Astrocyte (in vitro differentiated cells and primary cell): ENCODE measurements around the gene STK32B. TPM values are rescaled to one million over a fixed set of nuclear protein-coding genes. Genes with fewer than 3 reads are reported as not detected.

ENCODE experiments used
- DNase-seq: peaks from one replicate; pipeline ENCODE4 v3.0.0-alpha.2; 2010; ENCODE audit warnings: low read depth
- FAIRE-seq: peaks from 2 replicates; lab custom pipeline; 2011; peaks lifted over from hg19 to GRCh38; lab: Jason Lieb, UNC
- H2AFZ ChIP-seq: 2 replicates; pipeline ENCODE4 v1.6.0; 2012; ENCODE audit warnings: low read depth, low read length, inconsistent platforms
- H3K27ac ChIP-seq: 2 replicates; pipeline ENCODE4 v1.5.1; 2011; ENCODE audit warnings: low read depth, low read length, inconsistent platforms
- H3K27me3 ChIP-seq: 2 replicates; pipeline ENCODE4 v1.6.0; 2011; ENCODE audit warnings: low read length, inconsistent platforms; ENCODE audit not compliant: insufficient read depth
- H3K36me3 ChIP-seq: 2 replicates; pipeline ENCODE4 v1.5.1; 2011; ENCODE audit warnings: low read length, inconsistent platforms; ENCODE audit not compliant: insufficient read depth
- H3K4me1 ChIP-seq: 2 replicates; pipeline ENCODE4 v1.5.1; 2011; ENCODE audit warnings: low read length, inconsistent platforms; ENCODE audit not compliant: insufficient read depth
- H3K4me2 ChIP-seq: 2 replicates; pipeline ENCODE4 v1.6.0; 2012; ENCODE audit warnings: low read length, inconsistent platforms
- H3K4me3 ChIP-seq: 2 replicates; pipeline ENCODE4 v1.5.1; 2011; ENCODE audit warnings: low read depth, mild to moderate bottlenecking, low read length, inconsistent platforms; ENCODE audit not compliant: insufficient read depth
- H3K79me2 ChIP-seq: 2 replicates; pipeline ENCODE4 v1.6.0; 2012; ENCODE audit warnings: mild to moderate bottlenecking, low read length, inconsistent platforms; ENCODE audit not compliant: insufficient read depth
- H3K9ac ChIP-seq: 2 replicates; pipeline ENCODE4 v1.6.0; 2012; ENCODE audit warnings: mild to moderate bottlenecking, low read length, inconsistent platforms
- H3K9me3 ChIP-seq: 2 replicates; pipeline ENCODE4 v1.5.1; 2012; ENCODE audit warnings: low read depth, mild to moderate bottlenecking, low read length, inconsistent platforms; ENCODE audit not compliant: insufficient read depth
- H4K20me1 ChIP-seq: 2 replicates; pipeline ENCODE4 v1.6.0; 2012; ENCODE audit warnings: low read length, inconsistent platforms; ENCODE audit not compliant: insufficient read depth
- H3K27ac Mint-ChIP-seq: one replicate; pipeline ENCODE4 v1.8.0; 2021; ENCODE audit warnings: mild to moderate bottlenecking, mixed read lengths; ENCODE audit not compliant: unreplicated experiment
- H3K27me3 Mint-ChIP-seq: one replicate; pipeline ENCODE4 v1.8.0; 2021; ENCODE audit warnings: low read depth, mixed read lengths; ENCODE audit not compliant: unreplicated experiment
- H3K36me3 Mint-ChIP-seq: one replicate; pipeline ENCODE4 v1.8.0; 2021; ENCODE audit warnings: low read depth, mixed read lengths; ENCODE audit not compliant: unreplicated experiment
- H3K4me1 Mint-ChIP-seq: one replicate; pipeline ENCODE4 v1.8.0; 2021; ENCODE audit warnings: low read depth, mixed read lengths; ENCODE audit not compliant: unreplicated experiment
- H3K4me3 Mint-ChIP-seq: one replicate; pipeline ENCODE4 v1.8.0; 2021; ENCODE audit warnings: mild to moderate bottlenecking, moderate library complexity, mixed read lengths; ENCODE audit not compliant: unreplicated experiment
- H3K9me3 Mint-ChIP-seq: one replicate; pipeline ENCODE4 v1.8.0; 2021; ENCODE audit warnings: mild to moderate bottlenecking, mixed read lengths; ENCODE audit not compliant: unreplicated experiment
- CTCF ChIP-seq: IDR thresholded peaks from 2 replicates; pipeline ENCODE4 v1.5.1; 2011; ENCODE audit warnings: low read depth, mild to moderate bottlenecking, inconsistent platforms, low read length, moderate library complexity; ENCODE audit not compliant: insufficient read depth
- EZH2 ChIP-seq: IDR thresholded peaks from 2 replicates; pipeline ENCODE4 v1.6.1; 2012; ENCODE audit warnings: mild to moderate bottlenecking, low read length, inconsistent platforms; ENCODE audit not compliant: insufficient read depth
- total RNA-seq: library from RNA; stranded (reverse); gene quantifications from 2 replicates; pipeline ENCODE4 v1.2.1, GENCODE V29; 2021

STK32B gene
- total RNA-seq, 1 donor from 2014 or later: 2.9 TPM

- no peak overlapping the region for H2AFZ ChIP-seq
These were observed 33.7 kb downstream of the STK32B start for GRCh38 chr4:5084911-5085475.

DNA sequence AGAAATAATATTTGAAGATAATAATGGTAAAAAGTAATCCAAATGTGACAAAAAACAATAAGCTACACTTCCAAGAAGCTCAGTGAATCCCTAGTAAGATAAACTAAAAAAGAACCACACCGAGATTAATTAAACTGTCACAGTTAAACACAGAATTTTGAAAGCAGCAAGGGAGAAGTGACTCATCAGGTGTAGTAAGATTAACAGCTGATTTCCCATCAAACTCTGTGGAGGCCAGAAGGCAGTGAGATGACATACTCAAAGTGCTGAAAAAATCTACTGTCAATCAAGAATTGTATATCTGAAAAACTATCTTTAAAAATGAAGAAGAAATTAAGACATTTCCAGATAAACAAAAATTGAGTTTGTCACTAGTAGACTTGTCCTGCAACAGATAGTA lies 35.3 kb downstream of the STK32B start:
- Histone ChIP-seq H3K4me3 (no peak overlapping the region), H3K79me2 (no peaks in the 10 kb centered on the region), H3K4me2 (no peak overlapping the region), H4K20me1 (no peaks in the 10 kb centered on the region), H3K9me3 (no peaks in the 10 kb centered on the region), H3K27ac (no peak overlapping the region), H3K4me1 (no peaks in the 10 kb centered on the region), H3K27me3 (no peaks in the 10 kb centered on the region), H3K9ac (no peak overlapping the region), H3K36me3 (no peaks in the 10 kb centered on the region), H2AFZ (no peak overlapping the region)
- no peaks in the 10 kb centered on the region for H3K4me1 Mint-ChIP-seq
- TF ChIP-seq CTCF: no peak
- TF ChIP-seq EZH2: no peak
- FAIRE-seq (no peak), DNase-seq (no peak)
- peaks cover 10% of the 10 kb centered on the region for H3K9me3 Mint-ChIP-seq
- H3K4me3 Mint-ChIP-seq: no peak overlapping the region
- H3K36me3 Mint-ChIP-seq: no peaks in the 10 kb centered on the region
- no peak overlapping the region for H3K27ac Mint-ChIP-seq
- no peaks in the 10 kb centered on the region for H3K27me3 Mint-ChIP-seq

More at GRCh38 chr4:5084911-5085475, 33.7 kb downstream of the STK32B start:
- peak; percentile 10 for DNase-seq
- H3K27ac Mint-ChIP-seq: no peak overlapping the region
- no peaks in the 10 kb centered on the region for H3K27me3 ChIP-seq
- peak overlapping the region; percentile 17 for H3K9ac ChIP-seq
- H3K36me3 ChIP-seq: no peaks in the 10 kb centered on the region
- no peak for TF ChIP-seq EZH2
- TF ChIP-seq CTCF: no peak
- no peaks in the 10 kb centered on the region for H3K9me3 ChIP-seq
- no peaks in the 10 kb centered on the region for H3K4me1 ChIP-seq
- no peak overlapping the region for H3K4me3 ChIP-seq
- no peaks in the 10 kb centered on the region for H4K20me1 ChIP-seq
- H3K36me3 Mint-ChIP-seq: no peaks in the 10 kb centered on the region
- no peaks in the 10 kb centered on the region for H3K27me3 Mint-ChIP-seq
- no peaks in the 10 kb centered on the region for H3K4me1 Mint-ChIP-seq
- peak overlapping the region; percentile 51 for H3K4me2 ChIP-seq
- H3K27ac ChIP-seq: peak overlapping the region; percentile 24
- no peak overlapping the region for H3K4me3 Mint-ChIP-seq
- peaks cover 13% of the 10 kb centered on the region for H3K9me3 Mint-ChIP-seq
- no peaks in the 10 kb centered on the region for H3K79me2 ChIP-seq
- FAIRE-seq: no peak

GRCh38 chr4:5096261-5096660 lies 45.0 kb downstream of the STK32B start:
- no peak for FAIRE-seq
- Histone ChIP-seq H3K9me3 (no peaks in the 10 kb centered on the region), H3K79me2 (no peaks in the 10 kb centered on the region), H4K20me1 (no peaks in the 10 kb centered on the region), H3K4me1 (no peaks in the 10 kb centered on the region), H3K27me3 (no peaks in the 10 kb centered on the region), H3K9ac (no peak overlapping the region), H3K4me2 (no peak overlapping the region), H2AFZ (no peak overlapping the region), H3K4me3 (no peak overlapping the region), H3K27ac (no peak overlapping the region), H3K36me3 (no peaks in the 10 kb centered on the region)
- H3K4me1 Mint-ChIP-seq: no peaks in the 10 kb centered on the region
- no peak for DNase-seq
- H3K27me3 Mint-ChIP-seq: peaks cover 14% of the 10 kb centered on the region
- TF ChIP-seq CTCF: no peak
- no peak for TF ChIP-seq EZH2
- peaks cover 6% of the 10 kb centered on the region for H3K9me3 Mint-ChIP-seq
- H3K27ac Mint-ChIP-seq: no peak overlapping the region
- no peak overlapping the region for H3K4me3 Mint-ChIP-seq
- H3K36me3 Mint-ChIP-seq: no peaks in the 10 kb centered on the region
